HepG2 (cell line): ENCODE data around the gene TLX1. TPM values are rescaled to one million over a fixed set of nuclear protein-coding genes. Genes with fewer than 3 reads are reported as not detected.

Experiments
- ATAC-seq: fragments of 200-7000 bp; cut with Tn5 transposase; 3 replicates; pipeline ENCODE4 v1.9.1; 2020; ENCODE audit warnings: mild to moderate bottlenecking, moderate library complexity
- BruUV-seq: library from RNA; stranded (reverse); fragments of 400-500 nt; replicated peaks from 2 replicates; lab custom pipeline; 2021; lab: Mats Ljungman, UMichigan
- CTCF ChIA-PET: fragments of 300-600 bp; formaldehyde crosslinking; extraction: SDS; loops from one replicate; lab custom pipeline; 2021; ENCODE audit warnings: low total read pairs, inconsistent platforms, low intra/inter-chr PET ratio; lab: Yijun Ruan, JAX
- POLR2A ChIA-PET: fragments of 350-600 bp; sonication (Branson Sonifier 250); formaldehyde crosslinking; loops from one replicate; lab custom pipeline; 2020; ENCODE audit warnings: antibody characterized with exemption, inconsistent platforms; lab: Yijun Ruan, JAX
- DNase-seq: peaks from one replicate; pipeline ENCODE4 v3.0.0-alpha.2; 2015; ENCODE audit warnings: low spot score
- FAIRE-seq: peaks from 3 replicates; lab custom pipeline; 2011; peaks lifted over from hg19 to GRCh38; lab: Jason Lieb, UNC
- H2AFZ ChIP-seq: one replicate; pipeline ENCODE4 v1.6.1; 2011; ENCODE audit warnings: low read length, inconsistent platforms
- H3K27ac ChIP-seq: fragments of 300-600 bp; 3 replicates; pipeline ENCODE4 v1.8.0; 2011; ENCODE audit warnings: mixed run types, mild to moderate bottlenecking, mixed read lengths, low read length, inconsistent platforms; ENCODE audit not compliant: insufficient read depth; ENCODE audit errors: extremely low read length
- H3K27me3 ChIP-seq, 2 experiments: fragments of 200-600 bp in 1 of 2; 2 replicates in 1 of 2; 3 replicates in 1 of 2; pipeline versions ENCODE4 v1.6.0 to v1.8.0; 2011; ENCODE audit warnings: low read length in 2 of 2, mild to moderate bottlenecking in 2 of 2, moderate library complexity in 2 of 2, inconsistent platforms in 1 of 2; ENCODE audit not compliant: insufficient read depth in 2 of 2, control insufficient read depth in 1 of 2
- H3K36me3 ChIP-seq, 2 experiments: fragments of 200-600 bp in 1 of 2; replicated peaks in 1 of 2; 2 replicates in 1 of 2; 3 replicates in 1 of 2; pipeline versions ENCODE4 v1.5.1 to v1.8.0; 2011; ENCODE audit warnings: low read length in 2 of 2, inconsistent platforms in 1 of 2; ENCODE audit not compliant: insufficient read depth in 2 of 2, control insufficient read depth in 1 of 2
- H3K4me1 ChIP-seq: 2 replicates; pipeline ENCODE4 v1.5.1; 2012; ENCODE audit warnings: low read length, inconsistent platforms; ENCODE audit not compliant: insufficient read depth
- H3K4me2 ChIP-seq: 2 replicates; pipeline ENCODE4 v1.6.0; 2011; ENCODE audit warnings: low read depth, low read length, inconsistent platforms
- H3K4me3 ChIP-seq, 3 experiments: fragments of 200-600 bp in 1 of 3; sonication (generic), shearing (Covaris generic) in 1 of 3; replicated peaks in 1 of 3; 2 replicates each; pipeline ENCODE4 v1.5.1; 2011 to 2016; ENCODE audit warnings: low read length in 3 of 3, inconsistent platforms in 2 of 3, low read depth in 2 of 3, mild to moderate bottlenecking in 2 of 3, control low read depth in 1 of 3, mixed read lengths in 1 of 3; ENCODE audit not compliant: insufficient read depth in 1 of 3
- H3K79me2 ChIP-seq: one replicate; pipeline ENCODE4 v1.6.1; 2011; ENCODE audit warnings: low read length, inconsistent platforms; ENCODE audit not compliant: insufficient read depth
- H3K9ac ChIP-seq: 2 replicates; pipeline ENCODE4 v1.6.0; 2011; ENCODE audit warnings: mild to moderate bottlenecking, low read depth, low read length, inconsistent platforms; ENCODE audit not compliant: insufficient read depth
- H3K9me3 ChIP-seq: 2 replicates; pipeline ENCODE4 v1.5.1; 2012; ENCODE audit warnings: mild to moderate bottlenecking, low read length
- H4K20me1 ChIP-seq: 2 replicates; pipeline ENCODE4 v1.6.0; 2011; ENCODE audit warnings: inconsistent platforms, mild to moderate bottlenecking, low read length, moderate library complexity; ENCODE audit not compliant: insufficient read depth
- ARID5B ChIP-seq: IDR thresholded peaks from 2 replicates; pipeline ENCODE4 v1.4.0; 2020; ENCODE audit warnings: mild to moderate bottlenecking, missing genetic modification reagents
- FUBP1 ChIP-seq: sonication (generic); formaldehyde crosslinking; IDR thresholded peaks from 2 replicates; pipeline ENCODE4 v1.5.1; 2020; ENCODE audit warnings: missing genetic modification reagents, mild to moderate bottlenecking, borderline replicate concordance
- PITX1 ChIP-seq: sonication (generic); formaldehyde crosslinking; IDR thresholded peaks from 2 replicates; pipeline ENCODE4 v1.5.1; 2020; ENCODE audit warnings: mild to moderate bottlenecking, missing genetic modification reagents
- SYNCRIP ChIP-seq: fragments of 200-400 bp; formaldehyde crosslinking; IDR thresholded peaks from 2 replicates; pipeline ENCODE4 v1.6.1; 2018; ENCODE audit warnings: mild to moderate bottlenecking, low read depth, low read length; ENCODE audit not compliant: insufficient read depth
- TBX2 ChIP-seq: sonication (generic); formaldehyde crosslinking; IDR thresholded peaks from 2 replicates; pipeline ENCODE4 v1.5.0; 2020; ENCODE audit warnings: missing genetic modification reagents, mild to moderate bottlenecking, borderline replicate concordance
- ZBTB20 ChIP-seq: sonication (generic); formaldehyde crosslinking; IDR thresholded peaks from 2 replicates; pipeline ENCODE4 v1.8.1; 2023; ENCODE audit warnings: missing genetic modification reagents, low read depth, mild to moderate bottlenecking, borderline replicate concordance
- ZNF207 ChIP-seq: fragments of 450-650 bp; IDR thresholded peaks from 2 replicates; pipeline ENCODE4 v1.6.1; 2016; ENCODE audit warnings: antibody characterized with exemption, borderline replicate concordance
- ZNF451 ChIP-seq: sonication (generic); formaldehyde crosslinking; IDR thresholded peaks from 2 replicates; pipeline ENCODE4 v1.5.0; 2020; ENCODE audit warnings: mild to moderate bottlenecking, missing genetic modification reagents
- ZNF598 ChIP-seq: sonication (generic); formaldehyde crosslinking; IDR thresholded peaks from 2 replicates; pipeline ENCODE4 v1.5.1; 2020; ENCODE audit warnings: mild to moderate bottlenecking, missing genetic modification reagents, borderline replicate concordance
- WGBS: methylation state at CpG from one replicate; pipeline ENCODE4 v1.1.6; 2017; ENCODE audit warnings: low lambda C conversion rate; 5-methylcytosine and 5-hydroxymethylcytosine counted together
- in situ Hi-C: cut with HindIII; loops from 2 replicates; pipeline ENCODE4 v1.10.0; 2017; ENCODE audit warnings: low pct_unique_long_range_greater_than_20kb; ENCODE audit not compliant: extremely low pct_ligation_motif_present
- intact Hi-C: fragments of 100-400 bp; cut with micrococcal nuclease; formaldehyde crosslinking; loops from one replicate; pipeline ENCODE4 v1.10.0; 2022; ENCODE audit not compliant: unreplicated experiment
- polyA plus RNA-seq, 8 experiments: library from polyadenylated mRNA; depleted of rRNA in 3 of 8; stranded (reverse) in 7 of 8; unstranded in 1 of 8; fragments of >200 nt; fragmentation: Illumina TruSeq in 4 of 8; extraction: Trizol in 4 of 8; gene quantifications; 2 replicates each; pipeline versions ENCODE4 v1.2.1 to v1.2.3, GENCODE V29; 2011 to 2016; ENCODE audit warnings: low read depth in 4 of 8, missing spikeins in 1 of 8, mixed read lengths in 1 of 8; ENCODE audit not compliant: insufficient read depth in 1 of 8
- total RNA-seq, 5 experiments: library from RNA; depleted of rRNA; stranded (reverse); fragments of >200 nt; fragmentation: Illumina TruSeq; extraction: Trizol; gene quantifications; 2 replicates each; pipeline ENCODE4 v1.2.3, GENCODE V29; 2016; ENCODE audit warnings: low read depth in 1 of 5
- TF ChIP-seq, protein P1 (sequence below): sonication (generic); formaldehyde crosslinking; IDR thresholded peaks from 2 replicates; pipeline ENCODE4 v1.4.0; 2020; ENCODE audit warnings: mild to moderate bottlenecking, missing genetic modification reagents

TLX1 gene
- total and polyA plus RNA-seq, 2 of the 13 experiments (the other 11 are each of a cell fraction or from before 2014, with no cell fraction given): 0.07 to 0.26 TPM

GRCh38 chr10:101112799-101113594, 18.1 kb upstream of the TLX1 start:
- peak; percentile 94 for FAIRE-seq
- POLR2A ChIA-PET: interaction anchor here (0.9 to 1.9 kb wide), 14 partner anchors 9 to 577 kb away, joined by 3 to 13 read pairs (median 4); partner anchors contain the start of genes HIF1AN and KAZALD1
- peaks cover 0 to 12% of the 10 kb centered on the region in 2 experiments; a peak in 1 of 5 replicates for H3K27me3 ChIP-seq
- H3K4me2 ChIP-seq: peak overlapping the region; percentile 66
- CTCF ChIA-PET: no interaction called here
- no peaks in the 10 kb centered on the region for H3K79me2 ChIP-seq
- in situ Hi-C loops (no loop called here), intact Hi-C loops (no loop called here)
- no peaks in the 10 kb centered on the region for H3K36me3 ChIP-seq
- DNase-seq: peak; percentile 85
- H3K4me3 ChIP-seq: peak overlapping the region in 1 of 3 experiments; percentile 48; a peak in 1 of 6 replicates
- no TSS peak for BruUV-seq
- peak overlapping the region; percentile 68 for H3K27ac ChIP-seq
- H2AFZ ChIP-seq: no peak overlapping the region
- no peaks in the 10 kb centered on the region for H3K9me3 ChIP-seq
- H3K9ac ChIP-seq: no peak overlapping the region; the same call in 1 of the 2 replicates
- no peaks in the 10 kb centered on the region for H4K20me1 ChIP-seq
- 2% methylated on average over 12 of the region's 12 CpGs for WGBS
- peak; percentile 89 for ATAC-seq
- peaks cover 40% of the 10 kb centered on the region for H3K4me1 ChIP-seq
- TF ChIP-seq PITX1 (CRISPR knock-in tag): peak; percentile 51; the same call in 1 of the 2 replicates
- no peak for TF ChIP-seq ZNF451 (CRISPR knock-in tag)
- no peak for TF ChIP-seq ZNF207
- TF ChIP-seq ZBTB20 (CRISPR knock-in tag): peak; percentile 79; the same call in 1 of the 2 replicates
- TF ChIP-seq FUBP1 (CRISPR knock-in tag): no peak
- TF ChIP-seq SYNCRIP: no peak
- TF ChIP-seq ARID5B (CRISPR knock-in tag): peak; percentile 82
- TF ChIP-seq, protein P1, sequence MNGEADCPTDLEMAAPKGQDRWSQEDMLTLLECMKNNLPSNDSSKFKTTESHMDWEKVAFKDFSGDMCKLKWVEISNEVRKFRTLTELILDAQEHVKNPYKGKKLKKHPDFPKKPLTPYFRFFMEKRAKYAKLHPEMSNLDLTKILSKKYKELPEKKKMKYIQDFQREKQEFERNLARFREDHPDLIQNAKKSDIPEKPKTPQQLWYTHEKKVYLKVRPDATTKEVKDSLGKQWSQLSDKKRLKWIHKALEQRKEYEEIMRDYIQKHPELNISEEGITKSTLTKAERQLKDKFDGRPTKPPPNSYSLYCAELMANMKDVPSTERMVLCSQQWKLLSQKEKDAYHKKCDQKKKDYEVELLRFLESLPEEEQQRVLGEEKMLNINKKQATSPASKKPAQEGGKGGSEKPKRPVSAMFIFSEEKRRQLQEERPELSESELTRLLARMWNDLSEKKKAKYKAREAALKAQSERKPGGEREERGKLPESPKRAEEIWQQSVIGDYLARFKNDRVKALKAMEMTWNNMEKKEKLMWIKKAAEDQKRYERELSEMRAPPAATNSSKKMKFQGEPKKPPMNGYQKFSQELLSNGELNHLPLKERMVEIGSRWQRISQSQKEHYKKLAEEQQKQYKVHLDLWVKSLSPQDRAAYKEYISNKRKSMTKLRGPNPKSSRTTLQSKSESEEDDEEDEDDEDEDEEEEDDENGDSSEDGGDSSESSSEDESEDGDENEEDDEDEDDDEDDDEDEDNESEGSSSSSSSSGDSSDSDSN (CRISPR knock-in tag): no peak
- TF ChIP-seq TBX2 (CRISPR knock-in tag): peak; percentile 68; the same call in 1 of the 2 replicates
- peak; percentile 32; the same call in 1 of the 2 replicates for TF ChIP-seq ZNF598
